HEK293 (cell line): ENCODE data around the gene HMCN2.

Experiments used
- ZBTB1 ChIP-seq: fragments of 450-650 bp; formaldehyde crosslinking; IDR thresholded peaks from 2 replicates; pipeline ENCODE4 v1.5.1; 2016; ENCODE audit warnings: missing biosample characterization, missing genetic modification characterization
- ZNF239 ChIP-seq: fragments of 450-650 bp; formaldehyde crosslinking; IDR thresholded peaks from 2 replicates; pipeline ENCODE4 v1.5.1; 2016; ENCODE audit warnings: missing biosample characterization, missing genetic modification characterization
- ZNF302 ChIP-seq: fragments of 450-650 bp; formaldehyde crosslinking; IDR thresholded peaks from 2 replicates; pipeline ENCODE4 v1.5.1; 2016; ENCODE audit warnings: missing biosample characterization, missing genetic modification characterization, low read depth
- ZNF416 ChIP-seq: fragments of 450-650 bp; formaldehyde crosslinking; IDR thresholded peaks from 2 replicates; pipeline ENCODE4 v1.5.1; 2016; ENCODE audit warnings: missing biosample characterization, missing genetic modification characterization
- ZNF529 ChIP-seq: fragments of 450-650 bp; formaldehyde crosslinking; IDR thresholded peaks from 2 replicates; pipeline ENCODE4 v1.5.1; 2017; ENCODE audit warnings: missing genetic modification characterization, missing biosample characterization; ENCODE audit not compliant: insufficient replicate concordance
- ZXDB ChIP-seq: fragments of 450-650 bp; formaldehyde crosslinking; IDR thresholded peaks from 2 replicates; pipeline ENCODE4 v1.5.1; 2016; ENCODE audit warnings: missing biosample characterization, missing genetic modification characterization
- TF ChIP-seq, protein P1 (sequence below): fragments of 450-650 bp; formaldehyde crosslinking; IDR thresholded peaks from 2 replicates; pipeline ENCODE4 v1.5.1; 2016; ENCODE audit warnings: missing biosample characterization, missing genetic modification characterization
- TF ChIP-seq, protein P2 (sequence below): sonication (generic); formaldehyde crosslinking; IDR thresholded peaks from 2 replicates; pipeline ENCODE4 v1.8.1; 2022; ENCODE audit warnings: mild to moderate bottlenecking, moderate library complexity, missing genetic modification reagents
- TF ChIP-seq, protein P3 (sequence below): fragments of 450-650 bp; formaldehyde crosslinking; IDR thresholded peaks from 2 replicates; pipeline ENCODE4 v1.5.1; 2017; ENCODE audit warnings: missing biosample characterization, missing genetic modification characterization
- TF ChIP-seq, protein P4 (sequence below): fragments of 450-650 bp; formaldehyde crosslinking; IDR thresholded peaks from 2 replicates; pipeline ENCODE4 v1.5.1; 2016; ENCODE audit warnings: missing biosample characterization, missing genetic modification characterization, borderline replicate concordance

DNA sequence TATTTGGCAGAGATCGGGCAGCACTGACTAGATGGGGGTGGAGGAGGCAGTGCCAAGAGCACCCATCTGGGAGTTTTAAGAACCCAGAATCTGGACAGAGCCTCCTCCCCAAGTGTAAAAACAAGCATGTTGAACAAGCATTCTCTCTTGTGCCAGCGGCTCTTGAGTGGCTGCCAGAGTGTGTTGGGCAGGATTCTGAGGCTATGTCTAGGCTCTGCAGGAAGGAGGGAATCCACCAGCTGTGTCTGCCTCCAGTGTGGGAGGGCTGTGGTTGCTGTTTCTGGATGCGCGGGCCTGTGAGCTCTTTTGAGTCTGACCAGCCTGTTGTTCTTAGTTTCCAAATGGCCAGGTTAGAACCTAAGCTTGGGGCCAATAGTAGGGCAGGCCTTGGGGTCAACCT lies 39.8 kb downstream of the HMCN2 start:
- TF ChIP-seq ZNF239 (tag by site-specific recombination), result no peak
- TF ChIP-seq, protein P1, sequence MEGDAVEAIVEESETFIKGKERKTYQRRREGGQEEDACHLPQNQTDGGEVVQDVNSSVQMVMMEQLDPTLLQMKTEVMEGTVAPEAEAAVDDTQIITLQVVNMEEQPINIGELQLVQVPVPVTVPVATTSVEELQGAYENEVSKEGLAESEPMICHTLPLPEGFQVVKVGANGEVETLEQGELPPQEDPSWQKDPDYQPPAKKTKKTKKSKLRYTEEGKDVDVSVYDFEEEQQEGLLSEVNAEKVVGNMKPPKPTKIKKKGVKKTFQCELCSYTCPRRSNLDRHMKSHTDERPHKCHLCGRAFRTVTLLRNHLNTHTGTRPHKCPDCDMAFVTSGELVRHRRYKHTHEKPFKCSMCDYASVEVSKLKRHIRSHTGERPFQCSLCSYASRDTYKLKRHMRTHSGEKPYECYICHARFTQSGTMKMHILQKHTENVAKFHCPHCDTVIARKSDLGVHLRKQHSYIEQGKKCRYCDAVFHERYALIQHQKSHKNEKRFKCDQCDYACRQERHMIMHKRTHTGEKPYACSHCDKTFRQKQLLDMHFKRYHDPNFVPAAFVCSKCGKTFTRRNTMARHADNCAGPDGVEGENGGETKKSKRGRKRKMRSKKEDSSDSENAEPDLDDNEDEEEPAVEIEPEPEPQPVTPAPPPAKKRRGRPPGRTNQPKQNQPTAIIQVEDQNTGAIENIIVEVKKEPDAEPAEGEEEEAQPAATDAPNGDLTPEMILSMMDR (tag by site-specific recombination), result no peak
- TF ChIP-seq ZNF529 (tag by site-specific recombination), result no peak
- no peak for TF ChIP-seq ZXDB
- no peak for TF ChIP-seq ZNF416 (tag by site-specific recombination)
- TF ChIP-seq, protein P2, sequence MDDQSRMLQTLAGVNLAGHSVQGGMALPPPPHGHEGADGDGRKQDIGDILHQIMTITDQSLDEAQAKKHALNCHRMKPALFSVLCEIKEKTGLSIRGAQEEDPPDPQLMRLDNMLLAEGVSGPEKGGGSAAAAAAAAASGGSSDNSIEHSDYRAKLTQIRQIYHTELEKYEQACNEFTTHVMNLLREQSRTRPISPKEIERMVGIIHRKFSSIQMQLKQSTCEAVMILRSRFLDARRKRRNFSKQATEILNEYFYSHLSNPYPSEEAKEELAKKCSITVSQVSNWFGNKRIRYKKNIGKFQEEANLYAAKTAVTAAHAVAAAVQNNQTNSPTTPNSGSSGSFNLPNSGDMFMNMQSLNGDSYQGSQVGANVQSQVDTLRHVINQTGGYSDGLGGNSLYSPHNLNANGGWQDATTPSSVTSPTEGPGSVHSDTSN (CRISPR knock-in tag), result no peak
- TF ChIP-seq, protein P3, sequence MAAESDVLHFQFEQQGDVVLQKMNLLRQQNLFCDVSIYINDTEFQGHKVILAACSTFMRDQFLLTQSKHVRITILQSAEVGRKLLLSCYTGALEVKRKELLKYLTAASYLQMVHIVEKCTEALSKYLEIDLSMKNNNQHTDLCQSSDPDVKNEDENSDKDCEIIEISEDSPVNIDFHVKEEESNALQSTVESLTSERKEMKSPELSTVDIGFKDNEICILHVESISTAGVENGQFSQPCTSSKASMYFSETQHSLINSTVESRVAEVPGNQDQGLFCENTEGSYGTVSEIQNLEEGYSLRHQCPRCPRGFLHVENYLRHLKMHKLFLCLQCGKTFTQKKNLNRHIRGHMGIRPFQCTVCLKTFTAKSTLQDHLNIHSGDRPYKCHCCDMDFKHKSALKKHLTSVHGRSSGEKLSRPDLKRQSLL (tag by site-specific recombination), result no peak
- TF ChIP-seq, protein P4, sequence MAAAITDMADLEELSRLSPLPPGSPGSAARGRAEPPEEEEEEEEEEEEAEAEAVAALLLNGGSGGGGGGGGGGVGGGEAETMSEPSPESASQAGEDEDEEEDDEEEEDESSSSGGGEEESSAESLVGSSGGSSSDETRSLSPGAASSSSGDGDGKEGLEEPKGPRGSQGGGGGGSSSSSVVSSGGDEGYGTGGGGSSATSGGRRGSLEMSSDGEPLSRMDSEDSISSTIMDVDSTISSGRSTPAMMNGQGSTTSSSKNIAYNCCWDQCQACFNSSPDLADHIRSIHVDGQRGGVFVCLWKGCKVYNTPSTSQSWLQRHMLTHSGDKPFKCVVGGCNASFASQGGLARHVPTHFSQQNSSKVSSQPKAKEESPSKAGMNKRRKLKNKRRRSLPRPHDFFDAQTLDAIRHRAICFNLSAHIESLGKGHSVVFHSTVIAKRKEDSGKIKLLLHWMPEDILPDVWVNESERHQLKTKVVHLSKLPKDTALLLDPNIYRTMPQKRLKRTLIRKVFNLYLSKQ (tag by site-specific recombination), result no peak
- no peak for TF ChIP-seq ZBTB1 (tag by site-specific recombination)
- no peak for TF ChIP-seq ZNF302
